Measurements from ENCODE around the gene SSX2IP.

Gene SSX2IP

GRCh38 chr1:84720221-84720780 lies 30.0 kb upstream of the SSX2IP start:
- no peak for TF ChIP-seq CTCF (IDR thresholded peaks at IDR 0.05)
- TF ChIP-seq ZFX (IDR thresholded peaks at IDR 0.05; ENCODE audit: borderline replicate concordance), result no peak
- no peak overlapping the region for H3K27ac ChIP-seq

GRCh38 chr1:84719543-84720217 lies 29.4 kb upstream of the SSX2IP start:
- no peak overlapping the region for H3K27ac ChIP-seq
- no peak for TF ChIP-seq CTCF (IDR thresholded peaks at IDR 0.05)
- TF ChIP-seq ZFX (IDR thresholded peaks at IDR 0.05; ENCODE audit: borderline replicate concordance), result no peak

GRCh38 chr1:84715342-84716019 lies 25.2 kb upstream of the SSX2IP start:
- H3K27ac ChIP-seq, result no peak overlapping the region
- TF ChIP-seq ZFX (IDR thresholded peaks at IDR 0.05; ENCODE audit: borderline replicate concordance) (no peak), CTCF (IDR thresholded peaks at IDR 0.05) (no peak)

- TF ChIP-seq ZFX (IDR thresholded peaks at IDR 0.05; ENCODE audit: borderline replicate concordance) (no peak), CTCF (IDR thresholded peaks at IDR 0.05) (no peak)
- no peak overlapping the region for H3K27ac ChIP-seq
These were observed 22.1 kb upstream of the SSX2IP start for GRCh38 chr1:84712276-84712874.

GRCh38 chr1:84711869-84712268 lies 21.6 kb upstream of the SSX2IP start:
- no peak for TF ChIP-seq CTCF (IDR thresholded peaks at IDR 0.05)
- TF ChIP-seq ZFX (IDR thresholded peaks at IDR 0.05; ENCODE audit: borderline replicate concordance), result no peak
- no peak overlapping the region for H3K27ac ChIP-seq

GRCh38 chr1:84711121-84711520 lies 20.9 kb upstream of the SSX2IP start:
- TF ChIP-seq CTCF (IDR thresholded peaks at IDR 0.05) (no peak), ZFX (IDR thresholded peaks at IDR 0.05; ENCODE audit: borderline replicate concordance) (no peak)
- no peak overlapping the region for H3K27ac ChIP-seq

GRCh38 chr1:84709131-84709530 lies 18.9 kb upstream of the SSX2IP start:
- H3K27ac ChIP-seq, result no peak overlapping the region
- no peak for TF ChIP-seq CTCF (IDR thresholded peaks at IDR 0.05)
- TF ChIP-seq ZFX (IDR thresholded peaks at IDR 0.05; ENCODE audit: borderline replicate concordance), result no peak

Measured in 22Rv1 (cell line).